ENCODE results near the gene KIF26B.
A peak's percentile ranks its signal among the peaks of the same experiment; 100 is the strongest.

KIF26B gene

DNA sequence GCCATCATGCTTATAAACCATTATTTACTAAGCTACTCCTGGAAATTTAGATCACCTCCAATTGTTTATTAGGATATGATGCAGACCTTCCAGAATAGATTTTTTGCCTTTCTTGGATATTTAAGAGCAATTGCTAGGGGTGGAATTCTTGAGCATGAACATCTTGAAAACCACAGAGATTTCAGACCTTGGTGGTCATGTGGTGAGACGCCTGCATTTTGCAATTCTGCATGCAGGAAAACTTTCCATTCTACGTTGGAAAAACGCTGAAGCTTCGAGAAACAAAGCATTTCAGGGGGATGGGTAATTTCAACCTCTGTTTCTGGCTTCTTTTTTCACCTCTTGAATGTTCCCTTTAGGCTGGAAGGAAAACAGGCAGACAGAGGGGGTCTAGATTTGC is 596.3 kb downstream of the KIF26B start:
- no peak overlapping the region for H3K27ac ChIP-seq (ENCODE audit: low read length)
- H3K27me3 ChIP-seq (ENCODE audit: low read depth, low read length): no peaks in the 10 kb centered on the region
- no peaks in the 10 kb centered on the region for H3K79me2 ChIP-seq (ENCODE audit: low read length)
- H3K4me1 ChIP-seq (ENCODE audit: low read length): peaks cover 17% of the 10 kb centered on the region
- no peak overlapping the region for H2AFZ ChIP-seq (ENCODE audit: low read depth, low read length)
- TF ChIP-seq EZH2phosphoT487 (IDR thresholded peaks at IDR 0.05; ENCODE audit: low read depth): no peak
- TF ChIP-seq, protein P1, sequence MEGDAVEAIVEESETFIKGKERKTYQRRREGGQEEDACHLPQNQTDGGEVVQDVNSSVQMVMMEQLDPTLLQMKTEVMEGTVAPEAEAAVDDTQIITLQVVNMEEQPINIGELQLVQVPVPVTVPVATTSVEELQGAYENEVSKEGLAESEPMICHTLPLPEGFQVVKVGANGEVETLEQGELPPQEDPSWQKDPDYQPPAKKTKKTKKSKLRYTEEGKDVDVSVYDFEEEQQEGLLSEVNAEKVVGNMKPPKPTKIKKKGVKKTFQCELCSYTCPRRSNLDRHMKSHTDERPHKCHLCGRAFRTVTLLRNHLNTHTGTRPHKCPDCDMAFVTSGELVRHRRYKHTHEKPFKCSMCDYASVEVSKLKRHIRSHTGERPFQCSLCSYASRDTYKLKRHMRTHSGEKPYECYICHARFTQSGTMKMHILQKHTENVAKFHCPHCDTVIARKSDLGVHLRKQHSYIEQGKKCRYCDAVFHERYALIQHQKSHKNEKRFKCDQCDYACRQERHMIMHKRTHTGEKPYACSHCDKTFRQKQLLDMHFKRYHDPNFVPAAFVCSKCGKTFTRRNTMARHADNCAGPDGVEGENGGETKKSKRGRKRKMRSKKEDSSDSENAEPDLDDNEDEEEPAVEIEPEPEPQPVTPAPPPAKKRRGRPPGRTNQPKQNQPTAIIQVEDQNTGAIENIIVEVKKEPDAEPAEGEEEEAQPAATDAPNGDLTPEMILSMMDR (IDR thresholded peaks at IDR 0.05; ENCODE audit: low read depth, low read length): no peak
- H3K4me3 ChIP-seq (ENCODE audit: low read length): no peak overlapping the region
- H4K20me1 ChIP-seq (ENCODE audit: insufficient read depth, low read length): no peaks in the 10 kb centered on the region
- peaks cover 4% of the 10 kb centered on the region for H3K36me3 ChIP-seq (replicated peaks; ENCODE audit: low read depth, low read length)
- H3K9me3 ChIP-seq (ENCODE audit: insufficient read depth, low read length): no peaks in the 10 kb centered on the region
- no peak overlapping the region for H3K9ac ChIP-seq (ENCODE audit: low read length)
- no peak overlapping the region for H3K4me2 ChIP-seq (ENCODE audit: low read length)

DNA sequence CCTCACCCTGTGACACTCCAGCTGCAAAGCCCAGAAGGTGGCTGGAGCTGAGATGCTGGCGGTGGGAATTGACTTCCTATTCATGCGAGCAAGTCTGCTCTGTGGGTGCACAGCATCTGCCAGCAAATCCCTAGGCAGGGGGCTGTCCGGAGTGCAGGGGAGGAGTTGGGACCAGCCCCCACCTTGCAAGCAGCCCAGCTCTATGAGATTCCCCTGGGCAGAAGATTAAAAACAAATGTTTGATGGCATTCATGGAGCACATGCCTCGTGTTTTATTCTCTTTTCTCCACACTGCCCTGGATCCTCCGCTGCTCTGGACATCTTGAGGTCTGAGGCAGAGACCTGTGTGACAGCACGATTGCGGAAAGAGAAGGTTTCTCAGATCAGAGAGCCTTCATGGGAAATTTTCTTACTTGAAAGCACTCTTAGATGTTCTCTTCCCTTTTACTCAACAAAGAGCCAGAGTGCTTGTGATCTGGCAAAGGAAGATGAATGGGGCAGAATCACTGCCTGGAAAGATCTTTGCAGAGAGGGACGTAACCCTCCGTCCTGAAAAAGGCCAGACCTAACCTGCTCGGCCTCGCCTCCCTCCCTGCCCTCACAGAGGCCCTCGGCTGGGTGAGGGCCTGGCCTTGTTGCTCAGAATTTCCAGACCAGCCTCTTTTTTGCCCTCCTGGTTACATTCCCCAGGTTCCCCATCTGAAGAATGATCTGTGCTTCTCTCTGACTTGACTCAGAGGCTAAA is 597.1 kb downstream of the KIF26B start:
- Histone ChIP-seq H3K27ac (ENCODE audit: low read length) (no peak overlapping the region), H3K4me1 (ENCODE audit: low read length) (peaks cover 17% of the 10 kb centered on the region), H4K20me1 (ENCODE audit: insufficient read depth, low read length) (no peaks in the 10 kb centered on the region), H3K36me3 (replicated peaks; ENCODE audit: low read depth, low read length) (peaks cover 4% of the 10 kb centered on the region), H3K4me2 (ENCODE audit: low read length) (no peak overlapping the region), H2AFZ (ENCODE audit: low read depth, low read length) (no peak overlapping the region), H3K27me3 (ENCODE audit: low read depth, low read length) (no peaks in the 10 kb centered on the region), H3K9ac (ENCODE audit: low read length) (no peak overlapping the region), H3K79me2 (ENCODE audit: low read length) (no peaks in the 10 kb centered on the region), H3K9me3 (ENCODE audit: insufficient read depth, low read length) (no peaks in the 10 kb centered on the region), H3K4me3 (ENCODE audit: low read length) (no peak overlapping the region)
- no peak for TF ChIP-seq EZH2phosphoT487 (IDR thresholded peaks at IDR 0.05; ENCODE audit: low read depth)
- TF ChIP-seq, protein P1 (IDR thresholded peaks at IDR 0.05; ENCODE audit: low read depth, low read length): no peak

DNA sequence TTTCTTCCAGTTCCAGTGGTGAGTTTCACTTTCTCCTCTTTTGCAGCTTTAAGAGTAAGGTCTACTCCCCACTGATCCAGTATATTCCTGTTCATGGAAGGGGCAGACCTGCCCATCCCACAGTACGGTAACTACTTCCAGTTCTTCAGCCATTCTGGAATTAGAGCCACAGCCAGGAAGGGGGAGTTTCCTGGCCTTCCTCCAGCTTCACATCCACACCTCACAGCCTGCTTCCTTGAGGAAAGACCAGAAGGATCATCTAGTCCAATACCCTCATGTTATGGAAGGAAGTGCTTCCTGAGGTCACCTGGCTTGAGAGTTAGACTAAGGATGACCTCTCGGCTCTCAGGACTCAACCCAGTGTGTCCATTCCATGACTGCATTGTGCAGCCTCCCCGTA is 597.8 kb downstream of the KIF26B start:
- TF ChIP-seq EZH2phosphoT487 (IDR thresholded peaks at IDR 0.05; ENCODE audit: low read depth): no peak
- TF ChIP-seq, protein P1 (IDR thresholded peaks at IDR 0.05; ENCODE audit: low read depth, low read length): no peak
- Histone ChIP-seq H3K36me3 (replicated peaks; ENCODE audit: low read depth, low read length) (peaks cover 4% of the 10 kb centered on the region), H3K4me3 (ENCODE audit: low read length) (no peak overlapping the region), H3K9me3 (ENCODE audit: insufficient read depth, low read length) (no peaks in the 10 kb centered on the region), H3K27ac (ENCODE audit: low read length) (no peak overlapping the region), H3K4me1 (ENCODE audit: low read length) (peaks cover 17% of the 10 kb centered on the region), H3K27me3 (ENCODE audit: low read depth, low read length) (no peaks in the 10 kb centered on the region), H2AFZ (ENCODE audit: low read depth, low read length) (no peak overlapping the region), H3K79me2 (ENCODE audit: low read length) (no peaks in the 10 kb centered on the region), H3K9ac (ENCODE audit: low read length) (no peak overlapping the region), H3K4me2 (ENCODE audit: low read length) (no peak overlapping the region), H4K20me1 (ENCODE audit: insufficient read depth, low read length) (no peaks in the 10 kb centered on the region)

DNA sequence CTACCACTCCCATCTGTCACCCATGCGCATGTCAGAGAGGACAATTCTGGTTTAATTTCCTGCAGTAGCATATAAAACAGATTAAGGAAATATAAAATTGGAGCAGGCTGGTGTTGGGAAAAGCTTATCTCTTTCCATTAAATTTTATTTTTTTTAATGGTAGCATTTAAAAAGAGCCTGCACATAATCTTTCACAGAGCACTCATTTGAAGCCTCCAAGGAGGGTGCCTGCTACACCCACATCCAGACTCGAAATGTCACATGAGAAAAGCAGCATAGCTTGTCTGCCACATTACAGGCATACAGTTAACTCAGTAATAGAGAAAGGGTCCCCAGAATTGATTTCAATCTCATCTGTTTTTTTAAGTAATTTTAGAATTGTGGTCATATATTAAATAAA is 599.0 kb downstream of the KIF26B start:
- no peak overlapping the region for H2AFZ ChIP-seq (ENCODE audit: low read depth, low read length)
- H3K27me3 ChIP-seq (ENCODE audit: low read depth, low read length): no peaks in the 10 kb centered on the region
- no peak overlapping the region for H3K9ac ChIP-seq (ENCODE audit: low read length)
- no peaks in the 10 kb centered on the region for H3K36me3 ChIP-seq (replicated peaks; ENCODE audit: low read depth, low read length)
- TF ChIP-seq, protein P1 (IDR thresholded peaks at IDR 0.05; ENCODE audit: low read depth, low read length): no peak
- no peak for TF ChIP-seq EZH2phosphoT487 (IDR thresholded peaks at IDR 0.05; ENCODE audit: low read depth)
- H3K79me2 ChIP-seq (ENCODE audit: low read length): no peaks in the 10 kb centered on the region
- no peaks in the 10 kb centered on the region for H3K9me3 ChIP-seq (ENCODE audit: insufficient read depth, low read length)
- peak overlapping the region; percentile 74; the same call in 1 of the 2 replicates for H3K4me2 ChIP-seq (ENCODE audit: low read length)
- H3K4me3 ChIP-seq (ENCODE audit: low read length): no peak overlapping the region
- H4K20me1 ChIP-seq (ENCODE audit: insufficient read depth, low read length): no peaks in the 10 kb centered on the region
- no peak overlapping the region for H3K27ac ChIP-seq (ENCODE audit: low read length)
- H3K4me1 ChIP-seq (ENCODE audit: low read length): peaks cover 17% of the 10 kb centered on the region

All from OCI-LY3 (cell line).